ENCODE data around the gene SENP1.

SENP1 gene

DNA sequence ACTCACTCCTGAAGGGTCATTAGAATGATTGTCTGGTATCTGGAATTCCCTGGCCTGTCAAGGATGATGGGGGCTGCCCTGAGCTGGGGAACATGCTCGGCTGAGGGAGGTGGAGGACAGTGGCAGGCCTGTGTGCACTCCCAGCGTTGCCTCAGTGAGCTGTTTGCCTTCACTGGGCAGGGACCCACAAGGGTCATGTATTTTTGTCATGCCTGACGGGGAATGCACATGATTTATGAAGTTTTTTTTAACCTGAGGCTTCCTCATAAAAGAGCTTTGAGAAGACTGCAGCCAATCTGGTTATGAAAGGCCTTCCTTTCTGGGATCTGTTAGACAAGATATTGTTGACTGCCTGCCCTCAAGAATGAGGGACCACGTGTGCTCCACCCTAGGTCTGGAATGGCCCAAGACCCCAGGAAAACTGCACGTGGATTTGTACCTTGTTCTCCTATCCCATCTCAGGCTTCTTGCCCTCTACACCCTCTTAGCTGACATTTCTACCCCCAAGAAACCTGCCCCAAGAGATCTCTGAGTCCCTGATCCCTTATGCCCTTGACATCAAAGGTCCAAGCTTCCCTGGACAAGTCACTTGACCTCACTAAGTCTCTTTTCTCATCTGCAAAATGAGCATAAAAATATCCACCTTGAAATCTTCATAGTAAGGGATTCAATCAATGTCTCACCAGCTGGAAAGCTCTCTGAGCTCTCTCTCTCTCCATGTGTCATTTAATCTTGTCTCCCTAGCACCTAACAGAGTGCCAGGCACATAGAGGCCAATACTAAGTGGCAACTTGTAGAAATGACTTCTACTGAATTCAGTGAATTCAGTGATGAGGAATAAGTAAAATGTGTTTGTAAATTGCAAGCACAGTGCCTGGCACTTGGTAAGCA, 77.1 kb downstream of the SENP1 start:
- Histone ChIP-seq H3K9ac (no peak overlapping the region), H3K4me3 (IDR thresholded peaks at IDR 0.05; ENCODE audit: insufficient read depth, low read depth, low read length) (no peak overlapping the region), H4K20me1 (ENCODE audit: insufficient read depth) (no peaks in the 10 kb centered on the region), H3K27ac (no peak overlapping the region), H3K27me3 (ENCODE audit: insufficient read depth, low read depth) (no peaks in the 10 kb centered on the region), H3K79me2 (ENCODE audit: insufficient read depth, low read depth) (no peaks in the 10 kb centered on the region), H3K4me2 (no peak overlapping the region), H3K4me1 (ENCODE audit: low read depth, poor library complexity, severe bottlenecking) (no peaks in the 10 kb centered on the region), H3K36me3 (ENCODE audit: insufficient read depth) (no peaks in the 10 kb centered on the region), H2AFZ (ENCODE audit: low read depth) (no peak overlapping the region)
- TF ChIP-seq, protein P1, sequence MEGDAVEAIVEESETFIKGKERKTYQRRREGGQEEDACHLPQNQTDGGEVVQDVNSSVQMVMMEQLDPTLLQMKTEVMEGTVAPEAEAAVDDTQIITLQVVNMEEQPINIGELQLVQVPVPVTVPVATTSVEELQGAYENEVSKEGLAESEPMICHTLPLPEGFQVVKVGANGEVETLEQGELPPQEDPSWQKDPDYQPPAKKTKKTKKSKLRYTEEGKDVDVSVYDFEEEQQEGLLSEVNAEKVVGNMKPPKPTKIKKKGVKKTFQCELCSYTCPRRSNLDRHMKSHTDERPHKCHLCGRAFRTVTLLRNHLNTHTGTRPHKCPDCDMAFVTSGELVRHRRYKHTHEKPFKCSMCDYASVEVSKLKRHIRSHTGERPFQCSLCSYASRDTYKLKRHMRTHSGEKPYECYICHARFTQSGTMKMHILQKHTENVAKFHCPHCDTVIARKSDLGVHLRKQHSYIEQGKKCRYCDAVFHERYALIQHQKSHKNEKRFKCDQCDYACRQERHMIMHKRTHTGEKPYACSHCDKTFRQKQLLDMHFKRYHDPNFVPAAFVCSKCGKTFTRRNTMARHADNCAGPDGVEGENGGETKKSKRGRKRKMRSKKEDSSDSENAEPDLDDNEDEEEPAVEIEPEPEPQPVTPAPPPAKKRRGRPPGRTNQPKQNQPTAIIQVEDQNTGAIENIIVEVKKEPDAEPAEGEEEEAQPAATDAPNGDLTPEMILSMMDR (conservative IDR thresholded peaks at IDR 0.05; ENCODE audit: low read depth, low read length): no peak

DNA sequence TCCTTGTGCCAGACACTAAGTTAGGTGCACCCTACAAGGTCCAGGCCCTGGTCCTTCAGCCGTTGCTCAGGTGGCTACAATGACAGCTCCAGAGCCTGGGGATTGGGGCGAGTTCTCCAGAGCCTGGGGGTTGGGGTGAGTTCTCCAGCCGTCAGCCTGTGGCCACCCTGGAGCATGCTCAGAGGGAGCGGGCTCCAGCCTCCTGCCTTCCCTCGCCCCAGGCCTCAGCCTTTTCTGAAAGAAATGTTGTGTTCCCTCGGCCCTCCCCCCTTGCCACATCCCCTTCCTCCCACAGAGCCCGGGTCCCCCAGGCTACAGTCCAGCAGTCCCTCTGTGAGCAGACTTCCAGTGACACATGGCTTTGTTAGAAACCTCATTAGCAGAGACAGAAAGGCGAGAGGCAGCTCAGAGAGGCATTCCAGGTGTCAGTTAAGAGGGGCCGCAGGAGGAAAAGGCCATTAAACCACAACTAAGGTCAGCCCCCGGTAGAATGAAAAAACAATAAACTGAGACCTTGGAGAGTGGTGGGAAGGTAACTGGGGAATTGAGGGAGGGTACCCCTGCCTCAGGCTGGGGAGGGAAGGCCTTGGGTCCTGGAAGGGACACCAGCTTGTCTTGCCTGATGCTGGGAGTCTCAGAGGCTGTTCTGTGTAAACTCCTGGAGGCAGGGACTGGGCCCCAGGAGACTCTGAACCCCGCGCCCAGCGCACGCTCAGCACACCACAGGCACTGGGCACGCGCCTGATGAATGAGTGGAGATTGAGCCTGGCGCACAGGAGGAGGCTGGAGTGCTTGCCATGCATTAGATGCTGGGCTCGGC, 78.5 kb downstream of the SENP1 start:
- Histone ChIP-seq H3K4me2 (no peak overlapping the region), H4K20me1 (ENCODE audit: insufficient read depth) (no peaks in the 10 kb centered on the region)

DNA sequence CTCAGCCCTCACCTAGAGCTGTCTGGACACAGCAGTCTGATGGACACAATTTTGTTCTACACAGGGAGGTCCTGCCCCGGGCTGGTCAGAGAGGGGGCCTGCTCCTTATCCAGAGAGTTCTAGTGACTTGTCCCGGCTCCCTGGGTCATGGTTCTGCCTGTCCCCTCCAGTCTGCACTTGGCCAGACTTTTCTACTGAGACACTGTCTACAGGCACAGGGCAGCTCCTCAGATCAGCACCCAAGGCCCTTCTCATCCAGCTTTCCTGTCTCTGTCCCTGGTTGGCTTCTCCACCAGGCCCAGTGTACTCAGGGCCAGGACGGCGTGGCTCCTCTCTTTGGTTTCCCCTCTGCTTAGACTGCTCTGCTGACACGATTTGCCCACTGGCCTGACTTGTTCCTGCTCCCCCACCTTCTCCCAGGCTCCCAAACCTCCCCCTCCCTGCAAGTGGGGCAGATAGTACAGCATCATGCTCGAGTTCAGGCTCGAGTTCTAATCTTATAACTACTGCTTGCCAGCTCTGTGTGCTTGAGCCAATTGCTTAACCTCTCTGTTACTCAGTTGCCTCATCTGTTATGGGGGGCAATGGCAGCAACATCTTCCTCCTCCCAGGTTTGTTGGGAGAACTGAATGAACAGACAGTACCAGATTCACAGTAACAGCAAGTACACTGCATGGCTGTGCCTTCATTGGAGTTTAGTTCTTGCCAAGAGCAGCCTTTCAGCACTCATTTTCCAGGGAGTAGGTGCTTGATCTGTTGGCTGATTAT, 79.6 kb downstream of the SENP1 start:
- no peaks in the 10 kb centered on the region for H3K79me2 ChIP-seq (ENCODE audit: insufficient read depth, low read depth)
- no peak overlapping the region for H3K4me2 ChIP-seq
- no peak overlapping the region for H2AFZ ChIP-seq (ENCODE audit: low read depth)
- no peak overlapping the region for H3K4me3 ChIP-seq (IDR thresholded peaks at IDR 0.05; ENCODE audit: insufficient read depth, low read depth, low read length)
- H3K4me1 ChIP-seq (ENCODE audit: low read depth, poor library complexity, severe bottlenecking): no peaks in the 10 kb centered on the region
- H3K36me3 ChIP-seq (ENCODE audit: insufficient read depth): no peaks in the 10 kb centered on the region
- no peak overlapping the region for H3K9ac ChIP-seq
- H3K27me3 ChIP-seq (ENCODE audit: insufficient read depth, low read depth): no peaks in the 10 kb centered on the region
- TF ChIP-seq, protein P1 (conservative IDR thresholded peaks at IDR 0.05; ENCODE audit: low read depth, low read length): no peak
- no peak overlapping the region for H3K27ac ChIP-seq
- H4K20me1 ChIP-seq (ENCODE audit: insufficient read depth): no peaks in the 10 kb centered on the region

More for the DNA sequence above, 78.5 kb downstream of the SENP1 start:
- Histone ChIP-seq H3K27ac (no peak overlapping the region), H3K27me3 (ENCODE audit: insufficient read depth, low read depth) (no peaks in the 10 kb centered on the region), H3K4me3 (IDR thresholded peaks at IDR 0.05; ENCODE audit: insufficient read depth, low read depth, low read length) (no peak overlapping the region), H2AFZ (ENCODE audit: low read depth) (no peak overlapping the region), H3K9ac (no peak overlapping the region), H3K79me2 (ENCODE audit: insufficient read depth, low read depth) (no peaks in the 10 kb centered on the region), H3K4me1 (ENCODE audit: low read depth, poor library complexity, severe bottlenecking) (no peaks in the 10 kb centered on the region), H3K36me3 (ENCODE audit: insufficient read depth) (no peaks in the 10 kb centered on the region)
- TF ChIP-seq, protein P1 (conservative IDR thresholded peaks at IDR 0.05; ENCODE audit: low read depth, low read length): no peak

DNA sequence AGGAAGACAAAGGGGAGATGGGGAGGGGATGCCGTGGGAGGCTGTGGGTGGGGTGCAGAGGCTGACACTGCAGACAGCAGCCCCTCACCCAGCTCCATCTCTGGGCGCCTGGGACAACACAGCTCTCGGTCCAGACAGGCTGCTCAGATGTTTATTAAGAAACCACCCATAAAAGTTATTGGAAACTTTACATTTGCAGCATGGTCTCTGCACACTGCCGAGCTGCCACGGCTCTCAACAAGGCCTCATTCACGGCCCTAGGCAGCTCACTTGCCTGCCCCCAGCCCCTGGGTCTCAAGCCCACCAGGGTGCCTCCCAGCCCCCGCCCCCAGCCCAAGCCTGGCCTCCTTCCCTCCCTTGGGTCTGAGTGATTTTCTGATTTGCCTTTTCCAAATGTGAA, 80.6 kb downstream of the SENP1 start:
- H2AFZ ChIP-seq (ENCODE audit: low read depth): no peak overlapping the region
- no peaks in the 10 kb centered on the region for H4K20me1 ChIP-seq (ENCODE audit: insufficient read depth)
- no peaks in the 10 kb centered on the region for H3K79me2 ChIP-seq (ENCODE audit: insufficient read depth, low read depth)
- no peak overlapping the region for H3K4me2 ChIP-seq
- no peaks in the 10 kb centered on the region for H3K27me3 ChIP-seq (ENCODE audit: insufficient read depth, low read depth)
- no peaks in the 10 kb centered on the region for H3K4me1 ChIP-seq (ENCODE audit: low read depth, poor library complexity, severe bottlenecking)
- H3K36me3 ChIP-seq (ENCODE audit: insufficient read depth): no peaks in the 10 kb centered on the region
- H3K4me3 ChIP-seq (IDR thresholded peaks at IDR 0.05; ENCODE audit: insufficient read depth, low read depth, low read length): no peak overlapping the region
- TF ChIP-seq, protein P1 (conservative IDR thresholded peaks at IDR 0.05; ENCODE audit: low read depth, low read length): no peak
- H3K27ac ChIP-seq: no peak overlapping the region
- H3K9ac ChIP-seq: no peak overlapping the region
